Nephron (organoid): ENCODE measurements around the gene VAMP7.
"Not testable (repeated sequence)": the region's sequence is repeated elsewhere in the genome, so short reads cannot be mapped to it uniquely, and the experiment has no call there.

Experiments used
- H3K27ac Mint-ChIP-seq, 3 experiments: 2 replicates each; pipeline ENCODE4 v1.8.0; 2020; ENCODE audit warnings: mixed read lengths in 3 of 3, mild to moderate bottlenecking in 2 of 3, moderate library complexity in 1 of 3
- H3K27me3 Mint-ChIP-seq: 2 replicates; pipeline ENCODE4 v1.8.0; 2021; ENCODE audit warnings: low read depth, mild to moderate bottlenecking, moderate library complexity, mixed read lengths
- H3K36me3 Mint-ChIP-seq: 2 replicates; pipeline ENCODE4 v1.8.0; 2020; ENCODE audit warnings: low read depth, mixed read lengths
- H3K4me1 Mint-ChIP-seq: 2 replicates; pipeline ENCODE4 v1.8.0; 2020; ENCODE audit warnings: mixed read lengths
- H3K4me3 Mint-ChIP-seq, 3 experiments: 2 replicates each; pipeline ENCODE4 v1.8.0; 2020; ENCODE audit warnings: mild to moderate bottlenecking in 3 of 3, mixed read lengths in 3 of 3, moderate library complexity in 2 of 3
- H3K9me3 Mint-ChIP-seq: 2 replicates; pipeline ENCODE4 v1.8.0; 2020; ENCODE audit warnings: mixed read lengths
- TF ChIP-seq, protein P1 (sequence below), 3 experiments: fragments of 200-600 bp; sonication (generic); IDR thresholded peaks; one replicate each; pipeline ENCODE4 v1.5.0; 2021; ENCODE audit warnings: antibody characterized with exemption in 3 of 3; ENCODE audit not compliant: unreplicated experiment in 3 of 3

The VAMP7 gene

DNA sequence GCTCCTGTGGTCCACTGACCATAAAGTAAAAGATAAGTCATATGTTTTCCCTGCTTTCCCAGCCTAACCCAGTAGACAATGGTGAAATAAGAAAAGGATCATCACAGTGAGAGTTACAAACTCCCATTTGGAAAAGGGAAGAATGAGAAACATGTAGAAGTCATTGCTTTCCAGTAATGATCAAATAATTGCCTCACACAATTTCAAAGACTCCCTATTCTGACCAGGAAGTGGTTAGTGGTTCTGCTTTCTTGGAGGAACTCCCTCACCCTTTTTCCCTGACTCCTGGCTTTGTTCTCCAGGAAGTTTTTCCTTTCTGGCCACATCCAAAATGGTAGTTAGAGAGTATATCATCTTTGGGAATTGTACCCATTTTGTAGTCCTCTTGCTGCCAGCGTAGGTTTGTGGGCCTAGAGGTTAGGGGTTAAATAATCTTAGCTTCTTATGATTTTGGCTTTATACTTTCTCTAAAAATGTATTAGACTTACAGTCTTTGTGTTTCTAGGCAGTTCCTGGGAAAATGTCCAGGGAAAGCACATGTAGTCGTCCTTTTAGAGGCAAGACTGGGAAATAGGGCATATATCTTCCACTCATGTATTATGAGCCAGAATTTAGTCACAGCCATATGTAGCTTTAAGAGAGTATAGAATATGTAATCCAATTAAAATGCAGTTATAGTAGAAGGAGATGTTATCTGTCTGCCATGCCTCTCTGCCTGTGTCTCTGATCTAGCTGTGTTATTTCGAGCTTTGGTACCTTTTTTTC, 10.5 kb downstream of the VAMP7 start:
- Mint-ChIP-seq H3K4me1 (no peaks in the 10 kb centered on the region), H3K36me3 (peaks cover 37% of the 10 kb centered on the region), H3K27me3 (no peaks in the 10 kb centered on the region), H3K9me3 (peaks cover 12% of the 10 kb centered on the region), H3K4me3 (no peak overlapping the region), H3K27ac (peak overlapping the region in 2 of 3 experiments; percentile 5 to 32)
- TF ChIP-seq, protein P1, sequence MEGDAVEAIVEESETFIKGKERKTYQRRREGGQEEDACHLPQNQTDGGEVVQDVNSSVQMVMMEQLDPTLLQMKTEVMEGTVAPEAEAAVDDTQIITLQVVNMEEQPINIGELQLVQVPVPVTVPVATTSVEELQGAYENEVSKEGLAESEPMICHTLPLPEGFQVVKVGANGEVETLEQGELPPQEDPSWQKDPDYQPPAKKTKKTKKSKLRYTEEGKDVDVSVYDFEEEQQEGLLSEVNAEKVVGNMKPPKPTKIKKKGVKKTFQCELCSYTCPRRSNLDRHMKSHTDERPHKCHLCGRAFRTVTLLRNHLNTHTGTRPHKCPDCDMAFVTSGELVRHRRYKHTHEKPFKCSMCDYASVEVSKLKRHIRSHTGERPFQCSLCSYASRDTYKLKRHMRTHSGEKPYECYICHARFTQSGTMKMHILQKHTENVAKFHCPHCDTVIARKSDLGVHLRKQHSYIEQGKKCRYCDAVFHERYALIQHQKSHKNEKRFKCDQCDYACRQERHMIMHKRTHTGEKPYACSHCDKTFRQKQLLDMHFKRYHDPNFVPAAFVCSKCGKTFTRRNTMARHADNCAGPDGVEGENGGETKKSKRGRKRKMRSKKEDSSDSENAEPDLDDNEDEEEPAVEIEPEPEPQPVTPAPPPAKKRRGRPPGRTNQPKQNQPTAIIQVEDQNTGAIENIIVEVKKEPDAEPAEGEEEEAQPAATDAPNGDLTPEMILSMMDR (IDR thresholded peaks at IDR 0.05; ENCODE audit: unreplicated experiment in 3 of 3) = no peak

DNA sequence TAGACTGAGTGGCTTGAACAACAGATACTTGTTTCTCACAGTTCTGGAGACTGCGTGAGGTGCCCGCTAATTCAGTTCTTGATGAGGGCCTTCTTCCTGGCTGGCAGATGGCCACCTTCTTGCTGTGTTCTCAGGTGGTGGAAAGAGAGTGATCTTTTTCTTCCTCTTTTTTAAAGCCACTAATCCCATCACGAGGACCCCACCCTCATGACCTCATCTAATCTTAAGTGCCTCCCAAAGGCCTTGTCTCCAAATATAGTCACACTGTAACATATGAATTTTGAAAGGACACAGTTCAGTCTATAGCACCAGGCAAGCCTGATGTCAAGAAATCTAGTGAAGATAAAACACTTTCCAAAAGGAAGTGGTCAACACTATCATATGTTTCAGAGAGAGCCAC, 12.4 kb downstream of the VAMP7 start:
- Mint-ChIP-seq H3K4me3 (no peak overlapping the region), H3K27me3 (no peaks in the 10 kb centered on the region), H3K9me3 (peaks cover 12% of the 10 kb centered on the region), H3K27ac (no peak overlapping the region), H3K36me3 (peaks cover 51% of the 10 kb centered on the region), H3K4me1 (no peaks in the 10 kb centered on the region)
- TF ChIP-seq, protein P1 (IDR thresholded peaks at IDR 0.05; ENCODE audit: unreplicated experiment in 3 of 3) = no peak

DNA sequence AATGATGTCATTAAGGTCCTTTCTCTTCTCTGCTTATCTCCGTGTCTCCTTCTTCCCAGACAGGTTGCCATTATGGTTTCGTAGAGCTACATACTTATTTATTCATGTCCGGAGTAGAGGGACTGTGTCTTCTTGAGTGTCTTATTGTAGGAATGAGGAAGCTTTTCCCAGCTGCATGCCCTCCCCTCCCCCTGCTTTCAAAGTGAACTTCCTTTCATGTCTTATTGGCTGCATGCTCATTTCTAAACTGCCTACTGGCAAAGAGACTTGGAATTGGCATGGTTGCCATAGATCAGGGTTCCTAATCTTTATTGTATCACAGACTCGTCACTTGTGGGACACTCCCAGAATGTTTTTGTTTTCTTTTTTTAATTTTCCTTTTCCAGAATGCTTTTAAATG, 15.4 kb downstream of the VAMP7 start:
- H3K4me3 Mint-ChIP-seq = no peak overlapping the region
- no peaks in the 10 kb centered on the region for H3K27me3 Mint-ChIP-seq
- no peaks in the 10 kb centered on the region for H3K4me1 Mint-ChIP-seq
- peaks cover 72% of the 10 kb centered on the region for H3K36me3 Mint-ChIP-seq
- no peak overlapping the region for H3K27ac Mint-ChIP-seq
- TF ChIP-seq, protein P1 (IDR thresholded peaks at IDR 0.05; ENCODE audit: unreplicated experiment in 3 of 3) = no peak
- H3K9me3 Mint-ChIP-seq = peaks cover 9% of the 10 kb centered on the region

DNA sequence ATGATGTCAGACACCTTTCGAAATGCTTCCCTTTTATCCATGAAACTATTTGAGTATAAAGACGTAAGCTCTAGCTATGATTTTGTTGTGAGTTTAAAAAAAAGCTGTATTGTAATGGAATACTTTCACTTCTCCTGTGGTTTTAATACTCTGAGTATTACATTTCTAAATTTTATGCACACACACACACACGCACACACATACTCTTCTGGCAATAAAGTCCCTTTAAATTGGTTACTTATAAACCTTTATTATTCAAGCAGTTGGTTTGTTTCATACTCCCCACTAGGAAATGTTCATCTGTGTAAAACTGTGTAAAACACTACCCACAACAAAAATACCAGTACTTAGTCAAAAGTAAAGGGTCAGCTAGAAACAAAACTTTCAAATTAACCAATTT, 18.2 kb downstream of the VAMP7 start:
- Mint-ChIP-seq H3K4me1 (no peaks in the 10 kb centered on the region), H3K4me3 (no peak overlapping the region), H3K27ac (peak overlapping the region in 1 of 3 experiments; percentile 36), H3K36me3 (peaks cover 74% of the 10 kb centered on the region), H3K27me3 (no peaks in the 10 kb centered on the region), H3K9me3 (peaks cover 6% of the 10 kb centered on the region)
- TF ChIP-seq, protein P1 (IDR thresholded peaks at IDR 0.05; ENCODE audit: unreplicated experiment in 3 of 3) = no peak

DNA sequence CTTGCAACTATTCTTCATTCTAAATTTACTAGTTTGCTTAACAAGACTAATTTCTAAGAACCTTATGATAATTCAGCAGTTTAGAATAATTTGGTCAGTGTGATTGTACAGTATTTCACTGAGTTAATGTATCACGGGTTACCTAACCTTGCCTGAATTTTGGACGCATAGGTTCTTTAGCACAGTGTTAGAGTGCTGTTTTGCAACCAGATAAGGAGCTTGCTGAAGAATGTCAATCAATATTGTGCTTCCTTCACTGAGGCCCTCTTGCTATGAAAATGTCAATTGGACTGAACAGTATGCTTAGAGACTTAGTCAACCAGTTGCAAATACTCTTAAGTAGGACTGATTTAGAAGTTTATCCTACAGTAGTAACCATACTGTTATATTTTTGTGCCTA, 19.6 kb downstream of the VAMP7 start:
- Mint-ChIP-seq H3K36me3 (peaks cover 72% of the 10 kb centered on the region), H3K4me1 (no peaks in the 10 kb centered on the region), H3K27ac (no peak overlapping the region), H3K4me3 (no peak overlapping the region), H3K9me3 (peaks cover 10% of the 10 kb centered on the region), H3K27me3 (no peaks in the 10 kb centered on the region)
- TF ChIP-seq, protein P1 (IDR thresholded peaks at IDR 0.05; ENCODE audit: unreplicated experiment in 3 of 3) = no peak

DNA sequence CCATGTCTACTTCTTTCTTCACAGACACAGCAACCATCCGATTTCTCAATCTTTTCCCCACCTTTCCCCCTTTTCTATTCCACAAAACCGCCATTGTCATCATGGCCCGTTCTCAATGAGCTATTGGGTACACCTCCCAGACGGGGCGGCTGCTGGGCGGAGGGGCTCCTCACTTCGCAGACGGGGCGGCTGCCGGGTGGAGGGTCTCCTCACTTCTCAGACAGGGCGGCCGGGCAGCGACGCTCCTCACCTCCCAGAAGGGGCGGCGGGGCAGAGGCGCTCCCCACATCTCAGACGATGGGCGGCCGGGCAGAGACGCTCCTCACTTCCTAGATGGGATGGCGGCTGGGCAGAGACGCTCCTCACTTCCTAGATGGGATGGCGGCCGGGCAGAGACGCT, 26.5 kb downstream of the VAMP7 start:
- H3K36me3 Mint-ChIP-seq = peaks cover 78% of the 10 kb centered on the region
- H3K4me3 Mint-ChIP-seq, H3K27ac Mint-ChIP-seq, H3K4me1 Mint-ChIP-seq, H3K27me3 Mint-ChIP-seq: not testable (repeated sequence)
- H3K9me3 Mint-ChIP-seq = peaks cover 48% of the 10 kb centered on the region
